Keratinocyte (primary cell): Measurements from ENCODE around the gene C16orf92. TPM values are rescaled to one million over a fixed set of nuclear protein-coding genes. Genes with fewer than 3 reads are reported as not detected.

Experiments used
- DNase-seq: peaks from one replicate; pipeline ENCODE4 v3.0.0-alpha.2; 2011; ENCODE audit warnings: low read depth, missing footprints, low spot score
- FAIRE-seq: peaks from 2 replicates; lab custom pipeline; 2011; peaks lifted over from hg19 to GRCh38; lab: Jason Lieb, UNC
- H2AFZ ChIP-seq: 2 replicates; pipeline ENCODE4 v1.6.0; 2012; ENCODE audit warnings: low read length, control low read depth, inconsistent platforms; ENCODE audit not compliant: control insufficient read depth
- H3K27ac ChIP-seq: 2 replicates; pipeline ENCODE4 v1.5.1; 2011; ENCODE audit warnings: low read length; ENCODE audit not compliant: control insufficient read depth, insufficient read depth
- H3K27me3 ChIP-seq: 3 replicates; pipeline ENCODE4 v1.6.0; 2011; ENCODE audit warnings: low read length; ENCODE audit not compliant: control insufficient read depth, insufficient read depth; ENCODE audit errors: extremely low read depth
- H3K36me3 ChIP-seq, 2 experiments: 2 replicates in 1 of 2; 3 replicates in 1 of 2; pipeline ENCODE4 v1.5.1; 2011; ENCODE audit warnings: low read length in 2 of 2, mild to moderate bottlenecking in 1 of 2; ENCODE audit not compliant: control insufficient read depth in 2 of 2, insufficient read depth in 2 of 2; ENCODE audit errors: extremely low read depth in 1 of 2
- H3K4me1 ChIP-seq: 3 replicates; pipeline ENCODE4 v1.5.1; 2011; ENCODE audit warnings: low read length; ENCODE audit not compliant: control insufficient read depth, insufficient read depth; ENCODE audit errors: extremely low read depth
- H3K4me2 ChIP-seq: 3 replicates; pipeline ENCODE4 v1.6.0; 2011; ENCODE audit warnings: low read depth, low read length; ENCODE audit not compliant: control insufficient read depth, insufficient read depth; ENCODE audit errors: extremely low read depth
- H3K4me3 ChIP-seq, 3 experiments: fragments of 200-600 bp in 1 of 3; sonication (generic) in 1 of 3; 2 replicates in 2 of 3; 3 replicates in 1 of 3; pipeline ENCODE4 v1.5.1; 2011 to 2016; ENCODE audit warnings: low read length in 3 of 3, mild to moderate bottlenecking in 3 of 3, control low read depth in 2 of 3, inconsistent platforms in 1 of 3, low read depth in 1 of 3, mixed read lengths in 1 of 3, mixed run types in 1 of 3, moderate library complexity in 1 of 3; ENCODE audit not compliant: control insufficient read depth in 2 of 3, insufficient read depth in 2 of 3; ENCODE audit errors: extremely low read depth in 1 of 3
- H3K79me2 ChIP-seq: 2 replicates; pipeline ENCODE4 v1.6.0; 2012; ENCODE audit warnings: low read length; ENCODE audit not compliant: control insufficient read depth, insufficient read depth
- H3K9ac ChIP-seq: 3 replicates; pipeline ENCODE4 v1.6.0; 2011; ENCODE audit warnings: low read length; ENCODE audit not compliant: control insufficient read depth, insufficient read depth; ENCODE audit errors: extremely low read depth
- H3K9me1 ChIP-seq: 3 replicates; pipeline ENCODE4 v1.6.0; 2011; ENCODE audit warnings: low read length; ENCODE audit not compliant: control insufficient read depth, insufficient read depth; ENCODE audit errors: extremely low read depth
- H3K9me3 ChIP-seq: 2 replicates; pipeline ENCODE4 v1.5.1; 2012; ENCODE audit warnings: low read depth, low read length; ENCODE audit not compliant: control insufficient read depth
- H4K20me1 ChIP-seq: 3 replicates; pipeline ENCODE4 v1.6.0; 2011; ENCODE audit warnings: low read length; ENCODE audit not compliant: control insufficient read depth, insufficient read depth; ENCODE audit errors: extremely low read depth
- CTCF ChIP-seq, 3 experiments: IDR thresholded peaks in 1 of 3; conservative IDR thresholded peaks in 1 of 3; optimal IDR thresholded peaks in 1 of 3; 2 replicates in 2 of 3; 3 replicates in 1 of 3; pipeline versions ENCODE3 to v1.5.1; 2011; ENCODE audit warnings: low read length in 3 of 3, mild to moderate bottlenecking in 3 of 3, moderate library complexity in 2 of 3, control low read depth in 1 of 3, inconsistent platforms in 1 of 3; ENCODE audit not compliant: insufficient read depth in 2 of 3; ENCODE audit errors: extremely low read depth in 1 of 3
- EZH2 ChIP-seq: IDR thresholded peaks from one replicate; pipeline ENCODE4 v1.6.1; 2012; ENCODE audit warnings: inconsistent platforms, mild to moderate bottlenecking, low read length, moderate library complexity
- dilution Hi-C: fragments of 300-500 bp; cut with MboI; formaldehyde crosslinking; loops from one replicate; pipeline ENCODE4 v1.7.0; 2020; ENCODE audit warnings: low sequenced_read_pairs; ENCODE audit not compliant: extremely low pct_ligation_motif_present
- polyA plus RNA-seq, 5 experiments: library from polyadenylated mRNA; depleted of rRNA in 3 of 5; stranded (reverse) in 3 of 5; stranded (forward) in 1 of 5; unstranded in 1 of 5; fragments of >200 nt; gene quantifications; 1 replicate in 1 of 5; 2 replicates in 3 of 5; 3 replicates in 1 of 5; pipeline versions ENCODE4 v1.2.1 to v1.2.3, GENCODE V29; 2011 to 2012; ENCODE audit warnings: missing spikeins in 2 of 5, low read depth in 1 of 5, low replicate concordance in 1 of 5

C16orf92 gene
- polyA plus RNA-seq, 1 donor (not counting 4 experiments of a cell fraction or from before 2014, with no cell fraction given): not detected

- no peak overlapping the region for H3K9ac ChIP-seq
- FAIRE-seq: no peak
- H3K36me3 ChIP-seq: peaks cover 56 to 65% of the 10 kb centered on the region in 2 experiments
Measured at GRCh38 chr16:29984137-29984763, 38.7 kb upstream of the C16orf92 start.

GRCh38 chr16:29984764-29985147 lies 38.2 kb upstream of the C16orf92 start:
- FAIRE-seq: no peak

More at GRCh38 chr16:29984137-29984763, 38.7 kb upstream of the C16orf92 start:
- no peak overlapping the region for H3K4me3 ChIP-seq
- no peak overlapping the region for H3K27ac ChIP-seq
- no peaks in the 10 kb centered on the region for H3K27me3 ChIP-seq
- TF ChIP-seq CTCF (optimal IDR thresholded peaks at IDR 0.05 in 1 of 3, IDR thresholded peaks at IDR 0.05 in 1 of 3, conservative IDR thresholded peaks at IDR 0.05 in 1 of 3; ENCODE audit: extremely low read depth in 1 of 3, insufficient read depth in 2 of 3, low read length in 3 of 3) (no peak), EZH2 (no peak)
- dilution Hi-C loops: no loop called here
- H3K4me1 ChIP-seq: no peaks in the 10 kb centered on the region
- no peaks in the 10 kb centered on the region for H3K79me2 ChIP-seq
- no peaks in the 10 kb centered on the region for H3K9me3 ChIP-seq
- no peak overlapping the region for H3K4me2 ChIP-seq
- H4K20me1 ChIP-seq: no peaks in the 10 kb centered on the region
- no peaks in the 10 kb centered on the region for H3K9me1 ChIP-seq
- H2AFZ ChIP-seq: no peak overlapping the region
- no peak for DNase-seq

More at GRCh38 chr16:29984764-29985147, 38.2 kb upstream of the C16orf92 start:
- Histone ChIP-seq H3K36me3 (peaks cover 55 to 64% of the 10 kb centered on the region in 2 experiments), H3K79me2 (no peaks in the 10 kb centered on the region), H3K9me3 (no peaks in the 10 kb centered on the region), H2AFZ (no peak overlapping the region), H4K20me1 (no peaks in the 10 kb centered on the region), H3K27ac (no peak overlapping the region), H3K9ac (no peak overlapping the region), H3K4me3 (no peak overlapping the region), H3K27me3 (no peaks in the 10 kb centered on the region), H3K9me1 (no peaks in the 10 kb centered on the region), H3K4me1 (no peaks in the 10 kb centered on the region), H3K4me2 (no peak overlapping the region)
- DNase-seq: no peak
- dilution Hi-C loops: no loop called here
- TF ChIP-seq EZH2 (no peak), CTCF (optimal IDR thresholded peaks at IDR 0.05 in 1 of 3, IDR thresholded peaks at IDR 0.05 in 1 of 3, conservative IDR thresholded peaks at IDR 0.05 in 1 of 3; ENCODE audit: extremely low read depth in 1 of 3, insufficient read depth in 2 of 3, low read length in 3 of 3) (no peak)
